HG03558 (cell line): Measurements from ENCODE around the gene PCMT1.
"Not testable (repeated sequence)": the region's sequence is repeated elsewhere in the genome, so short reads cannot be mapped to it uniquely, and the experiment has no call there.

Experiments used
- ATAC-seq: cut with Tn5 transposase; IDR thresholded peaks from one replicate; pipeline ENCODE4 v1.9.1; 2021; ENCODE audit warnings: moderate number of reproducible peaks; ENCODE audit not compliant: unreplicated experiment; ENCODE audit errors: extremely low read depth

PCMT1 gene

DNA sequence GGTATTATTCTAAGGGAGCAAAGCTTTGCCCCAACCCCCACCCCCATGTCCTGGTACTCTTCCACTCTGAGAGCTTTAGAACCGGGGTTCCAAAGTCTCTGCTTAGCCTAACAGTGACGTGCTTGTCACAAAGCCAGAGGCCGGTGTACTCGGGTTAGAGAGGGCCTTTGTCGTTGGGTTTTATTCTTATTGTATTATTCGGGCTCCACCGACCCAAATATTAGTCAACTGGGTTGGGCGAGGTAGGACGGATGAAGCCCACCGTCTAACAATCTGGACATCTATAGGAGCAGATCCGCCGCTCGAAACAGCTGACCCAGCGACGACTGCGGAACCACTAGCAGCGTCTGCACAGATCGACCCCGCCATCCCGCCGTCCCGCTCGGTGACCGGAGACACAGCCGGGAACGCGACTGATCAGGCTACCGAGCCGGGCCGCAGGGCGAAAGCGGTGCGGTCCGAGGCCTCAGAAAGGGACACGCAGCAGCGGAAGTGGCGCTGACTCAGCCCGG, 403 bp upstream of the PCMT1 start:
- ATAC-seq, result not testable (repeated sequence)

GRCh38 chr6:149750136-149750609, 632 bp downstream of the PCMT1 start:
- peak; percentile 18 for ATAC-seq

DNA sequence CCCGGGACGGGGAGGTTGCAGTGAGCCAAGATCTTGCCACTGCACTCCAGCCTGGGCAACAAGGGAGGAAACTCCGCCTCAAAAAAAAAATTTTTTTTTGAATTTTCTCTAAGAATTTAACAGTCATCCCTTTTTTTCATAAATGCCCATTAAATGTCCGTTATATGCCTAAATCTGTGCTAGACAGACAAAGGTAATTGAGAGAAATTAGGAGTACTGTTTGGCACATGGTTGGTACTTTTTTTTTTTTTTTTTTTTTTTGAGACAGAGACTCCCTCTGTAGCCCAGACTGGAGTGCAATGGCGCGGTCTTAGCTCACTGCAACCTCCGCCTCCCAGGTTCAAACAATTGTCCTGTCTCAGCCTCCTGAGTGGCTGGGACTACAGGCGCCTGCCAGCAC, 1.7 kb downstream of the PCMT1 start:
- ATAC-seq, result no peak

DNA sequence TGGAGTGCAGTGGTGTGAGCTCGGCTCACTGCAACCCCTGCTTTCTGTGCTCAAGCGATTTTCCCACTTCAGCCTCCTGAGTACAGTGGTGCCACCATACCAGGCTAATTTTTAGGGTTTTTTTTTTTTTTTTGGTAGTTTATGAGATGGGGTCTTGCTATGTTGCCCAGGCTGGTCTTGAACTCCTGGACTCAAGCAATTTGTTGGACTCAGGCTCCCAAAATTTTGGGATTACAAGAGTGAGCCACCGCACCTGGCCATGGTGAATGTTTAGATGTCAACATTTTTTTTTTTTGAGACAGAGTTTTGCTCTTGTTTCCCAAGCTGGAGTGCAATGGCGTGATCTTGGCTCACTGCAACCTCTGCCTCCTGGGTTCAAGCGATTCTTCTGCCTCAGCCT, 2.4 kb downstream of the PCMT1 start:
- ATAC-seq, result not testable (repeated sequence)

DNA sequence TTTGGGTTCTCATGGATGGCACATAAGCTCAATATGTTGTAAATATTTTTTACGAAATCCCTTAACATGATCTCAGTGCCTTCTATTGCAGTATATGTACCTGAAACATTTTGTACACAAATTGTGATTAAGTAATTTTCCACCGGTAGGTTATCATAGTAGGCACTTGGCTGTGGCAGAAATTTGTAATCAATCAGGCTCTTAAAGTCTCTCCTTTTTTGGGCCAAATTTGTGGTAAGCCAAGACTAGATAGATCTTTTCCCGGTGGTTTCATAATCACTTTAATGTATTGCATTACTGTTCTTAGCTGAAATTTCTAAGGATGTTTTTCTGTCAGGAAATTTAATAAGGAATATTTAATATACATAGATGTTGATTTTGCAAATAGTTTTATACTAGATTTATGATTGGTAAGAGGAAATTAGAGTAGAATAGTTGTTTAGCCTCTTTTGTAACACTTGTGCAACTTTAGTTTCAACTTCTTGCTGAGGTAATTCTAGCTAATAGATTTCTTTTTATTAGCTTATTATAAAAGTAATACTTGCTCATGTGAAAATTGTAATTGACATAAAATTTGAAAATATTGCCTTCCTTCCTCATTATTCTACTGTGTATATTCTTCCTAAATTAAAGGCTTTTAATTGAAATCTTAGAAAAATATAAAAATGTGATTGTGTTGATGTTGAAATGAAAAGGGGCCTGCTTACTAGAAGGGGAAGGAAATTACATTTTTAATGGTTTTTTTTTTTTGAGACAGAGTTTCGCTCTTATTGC, 3.2 kb downstream of the PCMT1 start:
- no peak for ATAC-seq

- not testable (repeated sequence) for ATAC-seq
Measured at GRCh38 chr6:149753374-149753637, 3.8 kb downstream of the PCMT1 start.

DNA sequence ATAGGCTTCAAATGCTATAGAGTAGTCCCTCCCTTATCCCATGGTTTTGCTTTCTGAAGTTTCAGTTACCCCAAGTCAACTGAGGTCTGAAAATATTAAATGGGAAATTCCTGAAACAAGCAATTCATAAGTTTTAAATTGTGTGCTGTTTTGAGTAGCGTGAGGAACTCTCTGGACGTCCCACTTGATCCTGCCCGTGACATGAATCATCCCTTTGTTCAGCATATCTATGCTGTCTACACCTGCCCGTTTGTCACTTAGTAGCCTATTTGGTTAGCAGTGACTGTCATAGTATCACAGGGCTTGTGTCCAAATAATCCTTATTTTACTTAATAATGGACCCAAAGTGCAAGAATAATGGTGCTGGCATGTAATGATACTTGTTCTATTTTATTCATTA, 5.0 kb downstream of the PCMT1 start:
- ATAC-seq, result no peak

GRCh38 chr6:149755300-149756260, 6.0 kb downstream of the PCMT1 start:
- ATAC-seq, result peak; percentile 42

GRCh38 chr6:149756261-149756636, 6.7 kb downstream of the PCMT1 start:
- no peak for ATAC-seq

- ATAC-seq, result peak; percentile 98
Measured at GRCh38 chr6:149761438-149761837, 11.9 kb downstream of the PCMT1 start.

DNA sequence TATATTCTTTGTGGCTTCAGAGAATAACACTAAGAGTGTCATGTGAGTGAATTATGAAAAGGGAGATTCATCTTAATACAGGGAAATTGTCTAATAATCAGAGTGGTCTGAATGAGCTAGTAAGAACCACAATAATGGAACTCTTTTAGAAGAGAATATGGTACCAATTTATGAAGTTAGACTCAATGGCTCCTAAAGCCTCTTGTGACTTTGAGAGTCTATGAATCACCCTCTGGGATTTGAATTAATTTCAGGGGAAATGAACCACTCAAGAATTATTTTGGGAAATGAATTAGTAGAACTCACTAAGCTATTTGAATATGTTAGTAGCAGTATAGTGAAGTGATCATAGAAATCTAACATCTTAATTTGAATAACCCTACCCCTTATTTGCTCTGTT, 14.3 kb downstream of the PCMT1 start:
- no peak for ATAC-seq

GRCh38 chr6:149766156-149766769, 16.7 kb downstream of the PCMT1 start:
- ATAC-seq, result no peak

GRCh38 chr6:149769676-149770075, 20.1 kb downstream of the PCMT1 start:
- no peak for ATAC-seq

DNA sequence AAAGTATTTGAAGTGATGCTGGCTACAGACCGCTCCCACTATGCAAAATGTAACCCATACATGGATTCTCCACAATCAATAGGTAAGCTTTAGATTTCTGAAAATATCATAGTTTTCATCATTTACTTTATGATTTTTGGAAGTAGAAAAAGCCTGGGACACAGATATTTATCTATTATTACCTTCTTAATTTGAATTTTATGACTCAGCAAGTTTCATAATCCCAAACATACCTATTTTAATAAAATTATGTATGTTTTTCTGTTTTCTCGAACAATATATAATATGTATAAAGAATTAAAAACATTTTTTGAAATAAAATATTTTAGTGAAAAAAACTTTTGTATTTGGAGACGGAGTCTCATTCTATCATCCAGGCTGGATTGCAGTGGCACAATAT, 21.6 kb downstream of the PCMT1 start:
- ATAC-seq, result no peak

- no peak for ATAC-seq
Measured at GRCh38 chr6:149771925-149772324, 22.4 kb downstream of the PCMT1 start.

DNA sequence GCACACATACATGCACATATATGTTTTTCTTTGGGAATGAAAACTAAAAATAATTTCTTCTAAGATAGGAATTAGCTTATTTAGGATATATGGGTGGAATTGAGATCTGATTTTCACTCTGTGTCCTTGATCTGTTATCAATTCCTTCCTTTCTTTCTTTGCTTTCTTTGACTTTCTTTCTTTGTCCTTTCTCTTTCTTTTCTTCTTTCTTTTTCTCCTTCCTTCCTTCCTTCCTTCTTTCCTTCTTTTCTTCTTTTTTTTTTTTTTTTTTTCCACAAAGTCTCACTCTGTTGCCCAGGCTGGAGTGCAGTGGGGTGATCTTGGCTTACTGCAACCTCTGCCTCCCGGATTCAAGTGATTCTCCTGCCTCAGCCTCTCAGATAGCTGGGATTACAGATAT, 28.1 kb downstream of the PCMT1 start:
- ATAC-seq, result no peak

DNA sequence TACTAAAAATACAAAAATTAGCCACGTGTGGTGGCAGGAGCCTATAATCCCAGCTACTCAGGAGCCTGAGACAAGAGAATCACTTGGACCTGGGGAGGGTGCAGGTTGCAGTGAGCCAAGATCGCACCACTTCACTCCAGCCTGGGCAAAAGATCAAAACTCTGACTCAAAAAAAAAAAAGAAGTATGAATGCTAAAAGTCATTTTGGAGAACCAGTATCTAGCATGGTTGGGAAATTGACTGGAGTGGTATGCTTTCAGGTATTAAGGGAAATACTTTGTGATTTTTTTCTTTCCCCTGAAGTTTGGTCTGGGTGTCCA, 30.1 kb downstream of the PCMT1 start:
- no peak for ATAC-seq

DNA sequence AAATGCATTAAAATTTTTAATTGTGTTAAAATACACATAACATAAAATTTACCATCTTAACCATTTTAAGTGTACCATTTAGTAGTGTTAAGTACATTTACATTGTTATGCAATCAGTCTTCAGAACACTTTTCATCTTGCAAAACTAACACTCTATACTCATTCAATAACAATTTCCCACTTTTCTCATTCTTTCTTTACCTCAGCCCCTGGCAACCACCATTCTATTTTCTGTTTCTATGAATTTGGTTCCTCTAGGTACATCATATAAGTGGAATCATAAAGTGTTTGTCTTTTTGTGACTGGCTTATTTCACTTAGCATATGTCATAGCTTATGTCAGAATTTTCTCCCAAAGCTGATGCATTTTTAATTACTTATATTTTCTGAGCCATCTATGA, 32.2 kb downstream of the PCMT1 start:
- no peak for ATAC-seq

DNA sequence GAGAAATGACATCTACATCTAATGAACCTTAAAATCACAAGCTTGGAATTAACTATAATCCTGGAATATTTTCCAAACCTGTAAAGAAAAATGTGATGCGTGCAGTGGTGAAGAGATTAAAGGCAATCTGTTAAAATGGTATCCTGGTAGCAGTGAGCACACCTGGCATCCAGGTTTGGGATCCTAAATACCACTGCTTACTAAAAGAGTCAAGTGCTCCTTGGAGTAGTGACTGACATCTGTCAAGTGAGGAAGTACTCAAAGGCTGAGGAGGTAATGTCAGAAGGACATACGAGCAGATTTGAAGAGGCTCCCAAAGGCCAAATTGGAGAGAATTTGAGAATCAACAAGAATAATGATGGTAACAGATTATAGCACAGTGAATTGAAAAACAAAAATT, 32.8 kb downstream of the PCMT1 start:
- ATAC-seq, result no peak

GRCh38 chr6:149783551-149783950, 34.0 kb downstream of the PCMT1 start:
- ATAC-seq, result no peak

DNA sequence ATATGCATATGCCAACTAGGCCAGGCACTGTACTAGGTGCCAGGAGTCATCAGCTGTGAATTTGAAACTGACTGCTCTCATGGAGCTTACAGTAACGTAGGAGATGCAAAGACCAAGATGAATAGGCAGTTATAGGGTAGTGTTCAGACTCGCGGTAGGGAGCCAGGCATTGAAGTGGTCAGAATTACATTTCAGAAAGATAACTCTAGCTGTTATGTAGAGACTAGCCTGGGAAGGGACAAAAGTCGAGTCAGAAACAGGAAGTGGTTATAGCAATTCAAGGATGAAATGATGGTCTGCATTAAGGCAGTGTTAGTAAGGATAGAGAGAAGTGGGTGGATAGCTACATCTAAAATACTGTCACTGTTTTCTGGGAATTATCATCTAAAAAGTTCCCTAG, 56.6 kb downstream of the PCMT1 start:
- no peak for ATAC-seq
